Heart right ventricle (tissue), 16 donors: Measurements from ENCODE around the gene HIP1R. TPM values are rescaled to one million over a fixed set of nuclear protein-coding genes. Genes with fewer than 3 reads are reported as not detected.

ENCODE experiments used
- ATAC-seq, 8 donors: fragments of 200-7000 bp; cut with Tn5 transposase; one replicate each; pipeline ENCODE4 v1.9.1; 2020; ENCODE audit warnings: mild to moderate bottlenecking in 8 of 8, moderate library complexity in 8 of 8, moderate number of reproducible peaks in 1 of 8
- DNase-seq, 2 donors: peaks; one replicate each; pipeline ENCODE4 v3.0.0-alpha.2; 2020
- H3K27ac ChIP-seq, 10 donors: fragments of 200-600 bp; sonication (generic) in 2 of 10; one replicate each; pipeline versions ENCODE4 v1.5.0 to v1.8.0; 2020 to 2022; ENCODE audit warnings: mild to moderate bottlenecking in 3 of 10
- H3K27me3 ChIP-seq, 7 donors: fragments of 200-600 bp; one replicate each; pipeline ENCODE4 v1.8.0; 2021 to 2022; ENCODE audit warnings: mild to moderate bottlenecking in 2 of 7
- H3K36me3 ChIP-seq, 9 donors: fragments of 200-600 bp; sonication (generic) in 1 of 9; one replicate each; pipeline versions ENCODE4 v1.5.0 to v1.8.0; 2020 to 2022; ENCODE audit warnings: mild to moderate bottlenecking in 2 of 9
- H3K4me1 ChIP-seq, 9 donors: fragments of 200-600 bp; sonication (generic) in 1 of 9; one replicate each; pipeline versions ENCODE4 v1.5.0 to v1.8.0; 2020 to 2022; ENCODE audit warnings: mild to moderate bottlenecking in 4 of 9
- H3K4me3 ChIP-seq, 10 donors: fragments of 200-600 bp; sonication (generic) in 2 of 10; one replicate each; pipeline versions ENCODE4 v1.5.0 to v1.8.0; 2020 to 2022; ENCODE audit warnings: mild to moderate bottlenecking in 7 of 10, moderate library complexity in 2 of 10
- H3K9me3 ChIP-seq, 11 donors: fragments of 200-600 bp in 10 of 11; sonication (generic) in 2 of 11; one replicate each; pipeline versions ENCODE4 v1.5.0 to v1.8.0; 2013 to 2022; ENCODE audit warnings: mild to moderate bottlenecking in 2 of 11, control low read depth in 1 of 11, moderate library complexity in 1 of 11
- WGBS, 2 donors: extraction: QIAGEN DNeasy Blood & Tissue Kit; methylation state at CpG; one replicate each; pipeline ENCODE4 v1.1.7; 2013; ENCODE audit warnings: inconsistent platforms in 1 of 2; 5-methylcytosine and 5-hydroxymethylcytosine counted together
- intact Hi-C, 10 donors: fragments of 100-400 bp; cut with DNase I; formaldehyde crosslinking; loops; one replicate each; pipeline versions ENCODE4 v1.11.1 to v1.14.2; 2022
- long read RNA-seq, 3 donors: library from polyadenylated mRNA; unstranded; transcript quantifications; one replicate each; pipeline ENCODE4 v2.0.0, GENCODE V29; 2020 to 2021
- polyA plus RNA-seq, 2 donors: library from polyadenylated mRNA; stranded (reverse); fragments of 200-250 nt; gene quantifications; one replicate each; pipeline ENCODE4 v1.2.3, GENCODE V29; 2013
- total RNA-seq, 10 donors: library from RNA; stranded (reverse); fragmentation: NEBNext Ultra II Directional in 3 of 10; extraction: Animal tissue kit (Norgen Biotek cat#: 25700) in 3 of 10; gene quantifications; one replicate each; pipeline versions ENCODE4 v1.2.1 to v1.2.4, GENCODE V29; 2021 to 2023
- TF ChIP-seq, protein P1 (sequence below), 9 donors: fragments of 200-600 bp; sonication (generic) in 2 of 9; IDR thresholded peaks; one replicate each; pipeline versions ENCODE4 v1.5.0 to v1.8.0; 2021 to 2022; ENCODE audit warnings: antibody characterized with exemption in 9 of 9, mild to moderate bottlenecking in 5 of 9, moderate library complexity in 1 of 9
- donor health status: Arrhythmogenic right ventricular cardiomyopathy.
- donor health status: ischemic (EF 13 %, LVEDD 7.1; RV severe dilation, severe dysfunction).
- donor health status: healthy with polysubstance abuse.
- donor health status: DM: no; HTN: yes; CAD: no.
- donor health status: DM: no; HTN: no; CAD: no.
- donor health status: ischemic (EF 25% LVEDD 6.9; RV normal size, moderate dysfunction).
- donor health status: ischemic (EF 25% LVEDD 5.7; RV mildly dilated, moderate dysfunction).
- donor health status: healthy.
- donor health status: DM: yes; HTN: yes; CAD: no.
- donor health status: Ischemic cardiomyopathy.
- donor health status: ischemic (EF 35%, LVEDD 5.7; RV mildly dilated, moderate dysfunction).
- donor health status: nonischemic (EF 11% LVEDD 7.7; RV severe dilation, severe dysfunction).
- donor health status: DM: yes; HTN: yes; CAD: no.
- donor health status: PGD.
- donor health status: ischemic (EF 29% LVEDD 5.4; RV normal size, mild dysfunction).
- donor health status: nonischemic (EF 23%, LVEDD 6.1; RV moderate dilation, normal function).

Gene HIP1R, protein sequence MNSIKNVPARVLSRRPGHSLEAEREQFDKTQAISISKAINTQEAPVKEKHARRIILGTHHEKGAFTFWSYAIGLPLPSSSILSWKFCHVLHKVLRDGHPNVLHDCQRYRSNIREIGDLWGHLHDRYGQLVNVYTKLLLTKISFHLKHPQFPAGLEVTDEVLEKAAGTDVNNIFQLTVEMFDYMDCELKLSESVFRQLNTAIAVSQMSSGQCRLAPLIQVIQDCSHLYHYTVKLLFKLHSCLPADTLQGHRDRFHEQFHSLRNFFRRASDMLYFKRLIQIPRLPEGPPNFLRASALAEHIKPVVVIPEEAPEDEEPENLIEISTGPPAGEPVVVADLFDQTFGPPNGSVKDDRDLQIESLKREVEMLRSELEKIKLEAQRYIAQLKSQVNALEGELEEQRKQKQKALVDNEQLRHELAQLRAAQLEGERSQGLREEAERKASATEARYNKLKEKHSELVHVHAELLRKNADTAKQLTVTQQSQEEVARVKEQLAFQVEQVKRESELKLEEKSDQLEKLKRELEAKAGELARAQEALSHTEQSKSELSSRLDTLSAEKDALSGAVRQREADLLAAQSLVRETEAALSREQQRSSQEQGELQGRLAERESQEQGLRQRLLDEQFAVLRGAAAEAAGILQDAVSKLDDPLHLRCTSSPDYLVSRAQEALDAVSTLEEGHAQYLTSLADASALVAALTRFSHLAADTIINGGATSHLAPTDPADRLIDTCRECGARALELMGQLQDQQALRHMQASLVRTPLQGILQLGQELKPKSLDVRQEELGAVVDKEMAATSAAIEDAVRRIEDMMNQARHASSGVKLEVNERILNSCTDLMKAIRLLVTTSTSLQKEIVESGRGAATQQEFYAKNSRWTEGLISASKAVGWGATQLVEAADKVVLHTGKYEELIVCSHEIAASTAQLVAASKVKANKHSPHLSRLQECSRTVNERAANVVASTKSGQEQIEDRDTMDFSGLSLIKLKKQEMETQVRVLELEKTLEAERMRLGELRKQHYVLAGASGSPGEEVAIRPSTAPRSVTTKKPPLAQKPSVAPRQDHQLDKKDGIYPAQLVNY
- 10 to 100 TPM; 13.7 to 26.4 (median 17.5) TPM for total RNA-seq
- 10 to 100 TPM; 25.9 to 37.7 TPM for polyA plus RNA-seq
- long read RNA-seq, donor 1, full-length matches to known transcripts = 10 of 33 reads
- long read RNA-seq, donor 1, partial matches to known transcripts = 12 of 33 reads
- long read RNA-seq, donor 1, other reads (novel, unspliced or antisense) = 11 of 33 reads
- long read RNA-seq, donor 2, full-length matches to known transcripts = 11 of 23 reads
- long read RNA-seq, donor 2, partial matches to known transcripts = 8 of 23 reads
- long read RNA-seq, donor 2, other reads (novel, unspliced or antisense) = 4 of 23 reads
- long read RNA-seq, donor 3, full-length matches to known transcripts = 22 of 61 reads
- long read RNA-seq, donor 3, partial matches to known transcripts = 32 of 61 reads
- long read RNA-seq, donor 3, other reads (novel, unspliced or antisense) = 7 of 61 reads

DNA sequence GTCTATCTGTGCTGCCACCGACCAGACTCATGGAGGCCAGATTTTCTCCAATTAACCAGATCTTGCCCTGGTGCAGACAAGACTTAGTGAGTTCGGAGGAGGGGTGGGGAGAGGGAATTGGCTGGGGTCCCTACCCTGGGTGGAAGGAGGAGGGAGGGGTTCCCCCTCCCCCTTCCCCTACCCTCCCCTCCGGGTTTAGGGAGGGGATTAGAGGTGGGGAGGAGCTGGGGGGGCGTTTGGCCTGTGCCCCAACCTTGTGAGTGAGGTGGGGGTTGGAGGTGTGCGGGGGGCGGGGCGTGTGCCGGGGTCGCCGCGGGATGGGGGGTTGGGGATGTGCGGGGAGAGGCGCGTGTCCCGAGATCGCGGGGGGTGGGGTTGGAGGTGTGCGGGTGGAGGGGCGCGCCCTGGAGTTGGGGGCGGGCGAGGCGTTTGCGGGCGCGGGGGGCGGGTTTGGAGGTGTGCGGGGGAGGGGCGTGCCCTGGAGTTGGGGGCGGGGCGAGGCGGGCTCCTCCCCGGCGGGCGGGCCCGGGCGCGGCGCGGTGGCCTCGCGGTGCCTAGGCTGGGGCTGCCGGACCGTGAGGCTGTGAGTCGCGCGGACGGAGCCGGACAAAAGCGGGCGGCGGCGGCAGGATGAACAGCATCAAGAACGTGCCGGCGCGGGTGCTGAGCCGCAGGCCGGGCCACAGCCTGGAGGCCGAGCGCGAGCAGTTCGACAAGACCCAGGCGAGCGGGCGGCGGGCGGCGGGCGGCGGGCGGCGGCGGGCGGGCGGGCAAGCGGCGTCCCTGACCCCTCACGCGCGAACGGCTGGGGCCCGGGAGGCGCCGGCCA is at the start of gene HIP1R:
Gene HIP1R (plus strand): TSS at position 537 of the 829 bp plus-strand sequence. CDS start 94 bp downstream, at position 631.
- peaks cover 0 to 35% (median 19%) of the 10 kb centered on the region in 9 donors for H3K4me1 ChIP-seq
- peak within 1 kb of the TSS; percentile 27 to 89 (median 82) for H3K27ac ChIP-seq
- H3K9me3 ChIP-seq = peaks cover 0 to 4% (median 0%) of the 10 kb centered on the region in 11 donors
- H3K4me3 ChIP-seq = peak within 1 kb of the TSS; percentile 49 to 83 (median 72)
- intact Hi-C loops = loop anchor here in 1 of 10 donors (5.0 kb wide), 1 partner anchor 43 kb away; no protein-coding TSS in a partner anchor
- H3K27me3 ChIP-seq = peaks cover 0 to 17% (median 0%) of the 10 kb centered on the region in 7 donors
- DNase-seq = peak in 1 of 2 donors; percentile 50
- WGBS, 2 donors = 1 to 2% methylated on average over 54 to 69 of the region's 85 CpGs
- TF ChIP-seq, protein P1, sequence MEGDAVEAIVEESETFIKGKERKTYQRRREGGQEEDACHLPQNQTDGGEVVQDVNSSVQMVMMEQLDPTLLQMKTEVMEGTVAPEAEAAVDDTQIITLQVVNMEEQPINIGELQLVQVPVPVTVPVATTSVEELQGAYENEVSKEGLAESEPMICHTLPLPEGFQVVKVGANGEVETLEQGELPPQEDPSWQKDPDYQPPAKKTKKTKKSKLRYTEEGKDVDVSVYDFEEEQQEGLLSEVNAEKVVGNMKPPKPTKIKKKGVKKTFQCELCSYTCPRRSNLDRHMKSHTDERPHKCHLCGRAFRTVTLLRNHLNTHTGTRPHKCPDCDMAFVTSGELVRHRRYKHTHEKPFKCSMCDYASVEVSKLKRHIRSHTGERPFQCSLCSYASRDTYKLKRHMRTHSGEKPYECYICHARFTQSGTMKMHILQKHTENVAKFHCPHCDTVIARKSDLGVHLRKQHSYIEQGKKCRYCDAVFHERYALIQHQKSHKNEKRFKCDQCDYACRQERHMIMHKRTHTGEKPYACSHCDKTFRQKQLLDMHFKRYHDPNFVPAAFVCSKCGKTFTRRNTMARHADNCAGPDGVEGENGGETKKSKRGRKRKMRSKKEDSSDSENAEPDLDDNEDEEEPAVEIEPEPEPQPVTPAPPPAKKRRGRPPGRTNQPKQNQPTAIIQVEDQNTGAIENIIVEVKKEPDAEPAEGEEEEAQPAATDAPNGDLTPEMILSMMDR (IDR thresholded peaks at IDR 0.05) = no peak
- no peaks in the 10 kb centered on the region for H3K36me3 ChIP-seq
- ATAC-seq = peak; percentile 26 to 68 (median 38)

DNA sequence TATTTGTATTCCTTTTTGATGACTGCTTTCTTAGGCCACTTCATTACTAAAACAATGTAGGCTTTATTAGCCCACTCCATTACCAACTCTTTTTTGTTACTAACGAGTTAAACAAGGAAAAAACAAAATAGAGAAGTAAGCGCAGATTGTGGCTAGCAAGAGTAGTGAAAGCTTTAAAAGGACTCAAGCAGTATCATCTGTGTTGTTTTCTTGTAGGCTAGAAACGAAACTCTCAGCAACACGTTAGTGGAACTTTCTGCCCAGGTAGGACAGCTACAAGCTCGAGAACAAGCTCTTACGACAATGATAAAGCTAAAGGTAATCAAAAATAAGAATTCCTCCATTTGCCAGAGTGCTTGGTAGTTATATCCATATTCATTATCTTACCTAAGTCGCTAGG is 49.8 kb upstream of the HIP1R start:
- no peak overlapping the region for H3K27ac ChIP-seq
- DNase-seq = no peak
- WGBS, 2 donors = 86 to 89% methylated on average over 7 of the region's 7 CpGs
- H3K4me3 ChIP-seq = no peak overlapping the region
- H3K9me3 ChIP-seq = no peaks in the 10 kb centered on the region
- intact Hi-C loops = no loop called here
- TF ChIP-seq, protein P1 (IDR thresholded peaks at IDR 0.05) = no peak
- H3K27me3 ChIP-seq = no peaks in the 10 kb centered on the region
- H3K36me3 ChIP-seq = no peaks in the 10 kb centered on the region
- no peak for ATAC-seq
- no peaks in the 10 kb centered on the region for H3K4me1 ChIP-seq

DNA sequence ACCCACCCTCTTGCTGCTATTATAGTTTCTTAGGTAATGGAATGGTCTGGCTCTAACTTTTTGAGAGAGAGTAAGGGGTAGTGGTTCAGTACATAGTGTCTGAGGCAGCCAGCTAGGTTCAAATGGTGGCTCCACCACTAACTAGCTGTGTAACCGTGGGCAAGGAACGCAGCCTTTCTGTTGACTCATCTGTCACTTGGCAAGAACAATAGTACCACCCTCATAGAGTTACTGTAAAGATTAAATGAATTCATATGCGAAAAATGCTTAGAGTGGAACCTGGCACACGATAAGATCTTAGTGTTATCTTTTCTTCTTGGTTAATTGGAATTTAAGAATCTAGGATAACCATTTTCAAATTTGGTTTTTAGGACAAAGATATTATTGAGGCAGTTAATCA is 46.9 kb upstream of the HIP1R start:
- TF ChIP-seq, protein P1 (IDR thresholded peaks at IDR 0.05) = no peak
- Histone ChIP-seq H3K27ac (no peak overlapping the region), H3K4me1 (no peaks in the 10 kb centered on the region), H3K4me3 (no peak overlapping the region), H3K27me3 (no peaks in the 10 kb centered on the region), H3K36me3 (no peaks in the 10 kb centered on the region), H3K9me3 (no peaks in the 10 kb centered on the region)
- DNase-seq (no peak), ATAC-seq (no peak)
- 77 to 87% methylated on average over 4 of the region's 4 CpGs for WGBS, 2 donors
- intact Hi-C loops = no loop called here
